GM10248 (cell line): ENCODE data around the gene ABCD4.

ENCODE experiments used
- CTCF ChIA-PET: fragments of 300-600 bp; sonication (Branson Sonifier 250); formaldehyde crosslinking; extraction: SDS; loops from one replicate; lab custom pipeline; 2021; ENCODE audit warnings: antibody characterized with exemption; lab: Yijun Ruan, JAX
- POLR2A ChIA-PET: fragments of 350-650 bp; sonication (Branson Sonifier 250); formaldehyde crosslinking; extraction: SDS; loops from one replicate; lab custom pipeline; 2020; ENCODE audit warnings: antibody characterized with exemption; lab: Yijun Ruan, JAX
- DNase-seq: peaks from one replicate; pipeline ENCODE4 v3.0.0; 2012; ENCODE audit errors: extremely low spot score
- CTCF ChIP-seq: IDR thresholded peaks from 2 replicates; pipeline ENCODE4 v1.5.1; 2012; ENCODE audit warnings: mild to moderate bottlenecking, low read depth; ENCODE audit errors: extremely low read depth, missing control alignments, control extremely low read depth

Gene ABCD4

GRCh38 chr14:74249433-74250375, 53.0 kb downstream of the ABCD4 start:
- CTCF ChIA-PET, result interaction anchor here (0.9 to 3.3 kb wide), 5 partner anchors 12 to 253 kb away, joined by 3 to 11 read pairs (median 5); partner anchors contain the start of gene VSX2
- POLR2A ChIA-PET, result no interaction called here

GRCh38 chr14:74248017-74248416, 54.7 kb downstream of the ABCD4 start:
- ChIA-PET CTCF (interaction anchor here (1.2 to 3.3 kb wide), 4 partner anchors 9 to 136 kb away, joined by 3 to 11 read pairs (median 8); partner anchors contain the start of gene VSX2), POLR2A (interaction anchor here (0.6 kb wide), 1 partner anchor 29 kb away, joined by 6 read pairs; no protein-coding TSS in a partner anchor)

More at GRCh38 chr14:74249433-74250375, 53.0 kb downstream of the ABCD4 start:
- TF ChIP-seq CTCF, result no peak
- DNase-seq, result no peak

DNA sequence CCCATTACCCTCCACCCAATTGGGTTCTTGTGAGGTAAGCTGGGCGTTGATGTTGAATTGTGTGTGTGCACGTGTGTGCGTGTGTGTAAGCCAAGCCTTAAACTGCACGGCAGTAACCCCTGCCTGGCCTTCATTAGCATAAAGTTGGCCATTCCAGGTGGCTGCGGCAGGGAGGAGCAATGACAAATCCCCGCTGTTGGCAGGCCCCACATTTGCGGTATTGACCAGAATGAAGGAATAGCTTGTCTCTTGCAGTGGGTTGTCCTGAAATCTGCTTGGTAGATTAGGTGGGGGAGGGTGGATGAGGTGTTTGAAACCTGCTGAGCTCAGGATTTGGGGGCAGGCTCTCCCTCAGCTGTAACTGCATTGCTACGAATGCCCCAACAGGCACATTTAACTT, 56.2 kb downstream of the ABCD4 start:
- ChIA-PET POLR2A (interaction anchor here (0.6 kb wide), 1 partner anchor 498 kb away, joined by 6 read pairs; no protein-coding TSS in a partner anchor), CTCF (interaction anchor here (1.3 to 2.5 kb wide), 3 partner anchors 10 to 30 kb away, joined by 4 to 10 read pairs (median 8); no protein-coding TSS in a partner anchor)
- TF ChIP-seq CTCF, result no peak
- DNase-seq, result no peak

More at GRCh38 chr14:74248017-74248416, 54.7 kb downstream of the ABCD4 start:
- TF ChIP-seq CTCF, result no peak
- no peak for DNase-seq

GRCh38 chr14:74245292-74245691, 57.4 kb downstream of the ABCD4 start:
- CTCF ChIA-PET, result interaction anchor here (1.0 to 2.0 kb wide), 6 partner anchors 9 to 133 kb away, joined by 3 to 10 read pairs (median 4); no protein-coding TSS in a partner anchor
- no peak for TF ChIP-seq CTCF

DNA sequence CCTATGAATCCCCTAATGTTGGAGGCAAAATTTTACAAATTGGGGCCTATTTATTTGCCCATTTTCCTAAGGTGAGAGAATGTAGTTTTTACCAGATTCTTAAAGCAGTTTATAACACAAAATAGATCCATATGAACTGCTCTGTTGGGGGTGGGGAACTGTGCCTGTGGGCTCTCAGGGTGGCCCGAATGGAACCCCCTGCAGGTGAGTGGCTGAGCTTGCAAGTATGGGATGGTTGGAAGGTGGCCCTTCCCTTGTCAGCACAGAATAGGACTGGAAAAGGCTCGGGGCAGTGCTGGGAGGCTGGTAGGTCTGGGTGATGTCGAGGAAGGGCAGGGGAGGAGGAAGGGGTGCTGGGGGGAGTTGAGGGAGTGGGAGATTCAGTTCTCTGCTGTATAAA, 58.6 kb downstream of the ABCD4 start:
- ChIA-PET POLR2A (no interaction called here), CTCF (interaction anchor here (1.7 to 2.0 kb wide), 2 partner anchors 13 to 27 kb away, joined by 8 to 10 read pairs; no protein-coding TSS in a partner anchor)
- no peak for DNase-seq
- TF ChIP-seq CTCF, result peak; percentile 1

More at GRCh38 chr14:74245292-74245691, 57.4 kb downstream of the ABCD4 start:
- POLR2A ChIA-PET, result no interaction called here
- no peak for DNase-seq

- ChIA-PET POLR2A (no interaction called here), CTCF (interaction anchor here (2.1 kb wide), 1 partner anchor 9 kb away, joined by 9 read pairs; no protein-coding TSS in a partner anchor)
- TF ChIP-seq CTCF, result no peak
- DNase-seq, result no peak
Observed at GRCh38 chr14:74243051-74243450, 59.7 kb downstream of the ABCD4 start.
